GM10847 (cell line): ENCODE data around the gene KHDC3L.

Experiments
- POLR2A ChIP-seq: IDR thresholded peaks from 2 replicates; pipeline ENCODE4 v1.6.1; 2011; ENCODE audit not compliant: insufficient read length; ENCODE audit errors: extremely low read depth

KHDC3L gene

DNA sequence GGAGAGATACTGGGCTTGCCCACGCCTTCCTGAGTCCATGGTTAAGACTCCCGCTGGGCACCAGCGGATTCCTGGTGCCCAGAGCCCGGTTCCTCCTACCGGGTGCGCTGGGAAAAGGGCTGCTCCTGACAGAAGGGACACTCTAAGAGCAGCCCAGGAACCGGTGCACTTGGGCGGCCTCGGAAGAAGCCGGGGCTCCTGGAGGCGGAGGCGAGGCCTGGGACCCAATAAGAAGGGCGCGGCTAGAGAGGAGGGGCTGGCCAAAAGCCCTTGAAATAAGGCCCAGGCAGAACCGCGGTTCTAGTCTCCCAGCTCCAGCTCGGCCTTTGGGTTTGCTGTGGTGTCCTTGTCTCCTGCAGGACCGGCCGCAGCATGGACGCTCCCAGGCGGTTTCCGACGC lies at the start of gene KHDC3L:
TSS of gene KHDC3L (plus strand) at position 301 of the 400 bp plus-strand sequence. CDS start at position 373, 72 bp downstream.
- TF ChIP-seq POLR2A, result no peak

DNA sequence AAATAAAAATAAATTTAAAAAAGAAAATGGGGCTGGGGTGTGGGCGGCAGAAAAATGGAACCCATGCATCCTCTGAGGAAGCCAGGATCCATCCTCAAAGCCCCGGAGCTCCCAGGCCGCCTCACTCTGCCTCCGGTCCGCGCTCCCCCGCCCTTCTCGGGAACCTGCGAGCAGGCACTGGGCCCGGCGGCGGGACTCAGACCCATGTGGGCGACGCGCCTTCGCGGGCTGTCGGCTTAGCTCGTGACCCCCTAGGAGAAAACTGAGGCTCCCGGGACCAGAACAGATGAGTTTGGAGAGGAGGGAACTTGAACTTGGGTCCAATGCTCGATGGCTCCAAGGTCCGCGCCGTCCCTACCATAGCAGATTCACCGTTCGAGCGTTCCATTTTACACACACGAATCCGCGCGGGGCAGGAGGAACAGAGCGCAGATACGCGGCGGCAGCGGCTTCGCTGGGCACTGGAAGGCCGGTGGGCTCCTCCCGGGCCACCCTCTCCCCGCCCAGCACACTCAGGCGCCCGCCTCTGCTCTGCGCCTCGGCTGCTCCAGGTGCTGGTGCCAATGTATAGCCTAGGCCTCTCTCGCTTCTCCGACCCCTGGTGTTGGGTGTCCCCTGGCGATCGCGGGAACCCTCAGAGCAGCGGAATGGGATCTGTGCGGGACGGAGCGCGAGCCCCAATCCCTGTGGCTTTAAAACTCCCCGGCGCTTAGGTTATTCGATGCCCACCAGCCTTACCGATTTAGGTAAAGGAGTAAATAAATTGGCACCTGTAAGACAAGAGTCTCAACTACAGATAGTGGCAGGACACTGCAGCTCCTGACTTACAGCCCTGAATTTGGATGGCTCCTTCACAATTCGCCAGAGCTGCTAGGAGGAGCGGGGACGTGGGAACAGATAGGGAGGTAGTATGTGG lies 47.6 kb upstream of the KHDC3L start:
- no peak for TF ChIP-seq POLR2A

DNA sequence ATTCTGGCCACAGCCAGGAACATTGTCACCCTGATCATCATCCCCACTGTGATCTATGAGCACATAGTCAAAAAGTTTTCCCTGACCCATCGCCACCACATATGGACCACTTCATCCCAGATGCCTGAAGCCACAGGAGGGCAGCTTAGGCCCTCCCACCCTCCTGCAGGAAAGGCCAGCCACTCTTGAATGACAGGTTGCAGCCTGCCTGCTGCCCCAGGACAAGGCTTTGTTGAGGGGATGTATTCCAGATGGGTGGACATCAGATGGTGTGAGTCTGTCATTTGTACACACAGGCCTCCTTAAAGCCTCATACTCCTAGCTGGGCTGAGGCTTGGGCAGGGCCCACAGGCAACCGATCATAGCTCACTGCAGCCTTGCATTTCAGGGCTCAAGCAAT lies 39.1 kb upstream of the KHDC3L start:
- TF ChIP-seq POLR2A, result no peak

DNA sequence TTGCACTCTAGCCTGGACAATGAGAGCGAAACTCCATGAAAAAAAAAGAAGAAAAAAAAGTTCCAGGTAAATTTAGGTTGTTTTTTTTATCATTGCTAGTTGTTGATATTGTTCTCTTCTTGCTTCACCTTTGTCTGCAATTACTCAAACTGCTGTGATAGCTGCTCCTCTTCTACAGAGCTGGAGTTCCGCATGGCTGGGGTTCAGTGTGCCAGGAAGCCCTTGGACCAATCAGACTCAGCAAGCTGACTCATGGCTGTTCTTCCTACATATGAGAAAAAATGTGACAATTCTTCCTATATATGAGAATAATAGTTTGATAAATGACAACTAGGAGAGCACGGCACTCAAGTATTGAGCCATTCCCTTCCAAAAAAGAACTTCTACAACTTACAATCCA lies 36.8 kb upstream of the KHDC3L start:
- no peak for TF ChIP-seq POLR2A

- TF ChIP-seq POLR2A, result no peak
Observed at GRCh38 chr6:73328790-73329189, 33.7 kb upstream of the KHDC3L start.

DNA sequence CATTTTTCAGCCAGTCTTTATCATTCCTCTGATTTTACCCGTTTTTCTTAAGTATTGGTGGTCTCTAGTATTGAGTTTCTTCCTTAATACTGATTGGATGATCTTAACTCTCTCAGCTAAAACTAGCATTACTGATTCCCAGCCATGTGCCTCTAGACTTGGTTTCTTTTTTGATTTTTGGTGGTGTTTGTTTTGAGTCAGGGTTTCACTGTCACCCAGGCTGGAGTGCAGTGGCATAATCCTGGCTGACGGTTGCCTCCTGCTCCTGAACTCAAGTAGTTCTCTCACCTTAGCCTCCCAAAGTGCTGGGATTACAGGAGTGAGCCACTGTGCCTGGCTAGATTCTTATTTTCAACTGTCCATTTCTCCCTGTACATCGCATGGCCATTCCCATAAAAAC lies 33.3 kb upstream of the KHDC3L start:
- TF ChIP-seq POLR2A, result no peak

DNA sequence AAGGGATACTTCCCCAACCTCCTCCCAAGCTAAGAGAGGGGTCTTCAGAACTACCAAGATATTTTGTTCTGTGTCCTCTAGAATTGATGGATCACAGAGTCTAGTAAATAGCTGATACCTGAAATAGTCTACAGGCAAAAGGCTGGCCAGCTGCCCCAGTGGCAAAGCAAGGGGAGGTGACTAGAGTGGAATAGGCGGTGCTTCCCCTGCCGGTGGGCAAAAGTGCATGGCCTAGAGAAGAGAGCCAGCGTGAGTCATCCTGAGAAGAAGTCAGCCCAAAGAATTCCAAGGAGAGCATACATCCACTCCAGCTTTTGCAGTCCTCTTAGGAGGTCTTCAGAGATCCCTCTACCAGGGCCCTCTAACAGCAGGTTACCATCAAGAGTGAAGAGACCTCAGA lies 23.1 kb upstream of the KHDC3L start:
- no peak for TF ChIP-seq POLR2A

DNA sequence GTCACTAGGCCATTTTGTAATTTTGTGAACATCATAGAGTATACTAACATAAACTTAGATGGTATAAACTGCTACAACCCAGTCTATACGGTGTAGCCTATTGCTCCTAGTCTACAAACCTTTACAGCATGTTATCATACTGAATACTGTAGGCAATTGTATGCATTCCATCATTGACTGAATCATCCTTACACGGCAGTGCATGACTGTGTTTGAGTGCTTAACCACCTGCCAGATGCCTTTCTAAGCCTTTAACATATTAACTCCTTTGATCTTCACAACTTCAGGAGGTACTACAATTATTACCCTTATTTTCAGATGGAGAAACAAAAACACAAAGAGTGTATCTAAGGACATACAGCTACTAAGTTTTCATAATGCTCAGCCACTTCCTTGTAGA lies 22.4 kb upstream of the KHDC3L start:
- TF ChIP-seq POLR2A, result no peak

- no peak for TF ChIP-seq POLR2A
Observed at GRCh38 chr6:73341335-73341734, 21.1 kb upstream of the KHDC3L start.

DNA sequence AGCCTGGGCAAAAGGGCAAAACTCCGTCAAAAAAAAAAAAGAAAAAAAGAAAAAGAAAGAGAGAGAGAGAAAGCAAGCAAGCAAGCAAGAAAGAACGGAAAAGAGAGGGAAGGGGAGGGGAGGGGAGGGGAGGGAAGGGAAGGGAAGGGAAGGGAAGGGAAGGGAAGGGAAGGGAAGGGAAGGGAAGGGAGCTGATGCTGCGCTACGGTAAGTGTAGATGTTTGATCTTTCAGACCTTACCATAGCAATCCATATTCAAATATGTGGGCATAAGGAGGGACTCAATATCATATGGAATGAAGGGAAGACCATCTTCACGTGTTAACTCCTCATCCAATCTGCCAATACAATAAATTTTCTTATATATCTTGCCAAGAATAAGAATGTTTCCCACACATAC lies 20.3 kb upstream of the KHDC3L start:
- TF ChIP-seq POLR2A, result no peak

DNA sequence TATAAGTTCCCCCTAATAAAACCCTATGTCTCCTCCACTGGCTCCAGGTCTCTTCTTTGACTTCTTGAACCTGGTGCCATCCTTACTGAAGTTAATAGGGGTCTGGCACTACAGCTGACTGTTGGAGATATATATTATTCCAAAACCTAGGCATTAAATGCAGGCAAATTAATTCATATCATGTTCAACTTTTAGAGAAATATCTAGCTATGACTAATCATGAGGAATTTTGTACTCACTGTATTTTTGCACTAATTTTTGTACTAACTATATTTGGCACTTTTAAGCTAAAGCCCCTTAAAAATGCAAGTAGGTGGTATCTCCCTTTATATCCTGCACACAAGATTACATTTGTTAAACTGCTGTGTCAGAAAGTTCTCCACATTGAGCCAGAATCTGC lies 19.3 kb upstream of the KHDC3L start:
- TF ChIP-seq POLR2A, result no peak

GRCh38 chr6:73348550-73349204 lies 13.8 kb upstream of the KHDC3L start:
- TF ChIP-seq POLR2A, result no peak

- TF ChIP-seq POLR2A, result no peak
Observed at GRCh38 chr6:73349311-73349710, 13.1 kb upstream of the KHDC3L start.

- TF ChIP-seq POLR2A, result no peak
Observed at GRCh38 chr6:73353636-73354593, 8.5 kb upstream of the KHDC3L start, which contains the start of gene DPPA5. TSS of gene DPPA5 (minus strand) at chr6:73354276. CDS start at chr6:73354225, 51 bp downstream.

GRCh38 chr6:73362869-73363536 lies 545 bp downstream of the KHDC3L start:
- TF ChIP-seq POLR2A, result no peak
